Stimulated activated CD8-positive, alpha-beta memory T cell treated with anti-CD3 and anti-CD28 coated beads, Interleukin-12 subunit alpha, Interleukin-12 subunit beta, amount 100 ng/mL, for 24 hours (primary cell): Measurements from ENCODE around the gene KRTAP20-1.

Source experiments
- DNase-seq: peaks from one replicate; pipeline ENCODE4 v3.0.0-alpha.2; 2020; ENCODE audit errors: extremely low read depth

Gene KRTAP20-1

GRCh38 chr21:30646904-30647414 is 30.7 kb downstream of the KRTAP20-1 start:
- DNase-seq = no peak

GRCh38 chr21:30652891-30653290 is 36.7 kb downstream of the KRTAP20-1 start:
- DNase-seq = no peak
